ENCODE data around the gene ACAD11. TPM values are rescaled to one million over a fixed set of nuclear protein-coding genes. Genes with fewer than 3 reads are reported as not detected.
"Not testable (repeated sequence)": the region's sequence is repeated elsewhere in the genome, so short reads cannot be mapped to it uniquely, and the experiment has no call there.

Gene ACAD11
- total RNA-seq, 1 donor from 2014 or later: 18.9 TPM

DNA sequence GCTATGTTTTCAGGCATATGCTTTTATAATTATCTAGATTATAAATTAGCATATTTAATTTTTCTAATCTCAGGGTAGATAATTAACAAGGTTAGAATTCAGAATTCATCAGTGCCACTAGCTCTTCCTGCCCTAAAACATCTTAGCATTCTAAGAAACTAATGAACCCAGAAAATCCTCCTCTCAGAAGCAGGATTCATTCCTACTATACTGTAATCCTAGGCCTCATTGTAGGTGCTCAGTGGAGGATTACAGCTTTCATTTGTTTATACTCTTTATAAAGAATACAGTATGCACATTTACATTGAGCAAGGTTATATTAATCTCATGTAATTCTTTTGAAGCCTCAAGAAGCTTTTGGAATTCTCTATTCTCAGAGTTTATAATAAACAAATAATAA lies 20.9 kb downstream of the ACAD11 start:
- Mint-ChIP-seq H3K27ac (no peak overlapping the region), H3K4me1 (peaks cover 4% of the 10 kb centered on the region), H3K9me3 (no peaks in the 10 kb centered on the region), H3K4me3 (no peak overlapping the region), H3K36me3 (ENCODE audit: low read depth) (peaks cover 30% of the 10 kb centered on the region), H3K27me3 (no peaks in the 10 kb centered on the region)
- intact Hi-C loops (cut with micrococcal nuclease): no loop called here
- DNase-seq: no peak

DNA sequence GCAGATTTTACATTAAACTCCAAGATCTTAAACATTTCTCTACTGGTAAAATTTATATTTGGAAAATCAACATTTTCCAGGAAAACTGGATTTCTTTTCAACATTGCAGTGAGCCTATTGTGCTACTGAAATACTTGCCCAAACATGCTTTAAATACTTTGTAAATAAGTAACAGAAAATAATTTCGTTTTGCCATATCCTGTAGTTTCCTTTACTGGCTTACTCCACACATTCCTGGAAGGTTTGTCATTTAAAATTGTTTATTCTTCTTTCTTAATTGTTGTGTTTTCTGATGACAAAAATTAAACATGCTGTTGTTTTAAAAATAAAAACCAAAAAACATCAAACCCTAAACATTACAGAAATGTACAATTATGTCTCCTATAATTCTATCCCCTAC lies 22.0 kb downstream of the ACAD11 start:
- Mint-ChIP-seq H3K27me3 (no peaks in the 10 kb centered on the region), H3K4me3 (no peak overlapping the region), H3K9me3 (no peaks in the 10 kb centered on the region), H3K27ac (no peak overlapping the region), H3K36me3 (ENCODE audit: low read depth) (peaks cover 36% of the 10 kb centered on the region), H3K4me1 (no peaks in the 10 kb centered on the region)
- intact Hi-C loops (cut with micrococcal nuclease): no loop called here
- no peak for DNase-seq

DNA sequence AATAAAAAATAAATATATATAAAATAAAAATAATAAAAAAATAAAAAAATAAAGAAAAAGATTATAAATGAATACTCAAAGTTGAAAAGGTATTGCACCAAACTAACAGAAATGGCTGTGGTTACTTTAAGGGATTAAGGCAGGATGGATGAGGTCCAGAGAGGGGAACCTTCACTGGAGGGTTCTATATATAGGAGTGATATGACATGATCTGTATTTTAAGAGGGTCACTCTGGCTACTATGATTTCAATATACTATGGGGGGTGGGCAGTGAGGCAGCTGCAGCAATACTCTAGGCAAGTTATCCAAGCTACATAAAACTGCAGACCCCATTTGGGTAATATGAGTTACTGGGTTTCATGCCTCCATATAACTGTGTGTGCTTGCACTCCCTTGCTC lies 24.6 kb downstream of the ACAD11 start:
- no peak for DNase-seq
- intact Hi-C loops (cut with micrococcal nuclease): no loop called here
- H3K27me3 Mint-ChIP-seq: no peaks in the 10 kb centered on the region
- H3K27ac Mint-ChIP-seq: no peak overlapping the region
- no peaks in the 10 kb centered on the region for H3K9me3 Mint-ChIP-seq
- H3K4me3 Mint-ChIP-seq: no peak overlapping the region
- peaks cover 2% of the 10 kb centered on the region for H3K4me1 Mint-ChIP-seq
- peaks cover 31% of the 10 kb centered on the region for H3K36me3 Mint-ChIP-seq (ENCODE audit: low read depth)

DNA sequence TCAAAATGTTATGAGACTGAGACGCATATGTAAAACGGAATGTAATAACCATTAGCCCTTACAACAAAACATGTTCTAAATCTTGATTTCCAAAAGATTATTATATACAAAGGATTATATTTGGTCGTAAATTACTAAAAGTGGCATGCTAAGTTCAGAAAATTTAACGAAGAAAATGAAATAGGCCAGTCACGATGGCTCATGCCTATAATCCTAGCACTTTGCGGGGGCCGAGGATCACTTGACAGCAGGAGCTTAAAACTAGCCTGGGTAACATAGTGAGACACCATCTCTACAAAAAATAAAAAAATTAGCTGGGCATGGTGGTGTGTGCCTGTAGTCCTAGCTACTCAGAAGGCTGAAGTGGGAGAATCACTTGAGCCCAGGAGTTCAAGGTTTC lies 29.0 kb downstream of the ACAD11 start:
- peaks cover 4% of the 10 kb centered on the region for H3K4me1 Mint-ChIP-seq
- DNase-seq: no peak
- H3K27ac Mint-ChIP-seq: no peak overlapping the region
- H3K27me3 Mint-ChIP-seq: no peaks in the 10 kb centered on the region
- intact Hi-C loops (cut with micrococcal nuclease): no loop called here
- peaks cover 35% of the 10 kb centered on the region for H3K36me3 Mint-ChIP-seq (ENCODE audit: low read depth)
- no peaks in the 10 kb centered on the region for H3K9me3 Mint-ChIP-seq
- H3K4me3 Mint-ChIP-seq: no peak overlapping the region

DNA sequence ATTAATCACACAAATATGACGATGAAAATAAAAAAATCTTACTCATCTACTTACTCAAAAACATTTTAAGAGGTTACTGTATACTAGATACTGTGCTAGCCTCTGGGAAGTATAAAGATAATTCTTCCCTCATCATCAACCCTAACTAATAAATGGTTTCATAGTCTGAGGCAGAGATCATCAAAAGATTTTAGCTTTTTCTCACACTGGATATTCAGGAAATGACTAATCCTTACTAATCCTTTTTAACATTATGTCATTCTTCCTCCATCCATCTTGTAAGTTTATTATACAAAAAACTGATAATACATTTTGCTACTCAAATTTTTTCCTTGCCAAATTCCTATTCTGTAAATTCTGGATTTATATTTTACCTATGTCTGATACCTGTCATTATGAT lies 29.7 kb downstream of the ACAD11 start:
- H3K4me1 Mint-ChIP-seq: peaks cover 4% of the 10 kb centered on the region
- no peaks in the 10 kb centered on the region for H3K9me3 Mint-ChIP-seq

DNA sequence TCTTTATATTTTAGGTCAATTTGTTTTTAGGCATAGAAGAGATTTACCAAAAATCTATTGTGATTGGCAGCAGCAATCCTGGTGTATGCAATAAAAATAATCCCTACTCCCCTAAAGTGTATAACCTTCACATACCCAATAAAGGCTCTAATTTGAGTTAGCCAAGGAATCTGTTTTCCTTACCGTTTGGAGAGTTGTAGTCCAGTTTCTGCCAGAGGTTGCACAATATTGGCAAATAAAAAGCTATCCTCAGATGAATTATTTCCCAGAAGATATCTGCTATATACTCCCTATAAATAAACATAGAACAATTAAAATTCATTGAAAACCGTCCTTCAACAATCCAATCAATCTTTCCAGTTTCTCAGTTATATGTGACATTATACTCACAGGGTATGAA lies 31.5 kb downstream of the ACAD11 start:
- Mint-ChIP-seq H3K27me3 (no peaks in the 10 kb centered on the region), H3K4me3 (no peak overlapping the region), H3K36me3 (ENCODE audit: low read depth) (peaks cover 31% of the 10 kb centered on the region), H3K4me1 (peaks cover 4% of the 10 kb centered on the region), H3K9me3 (no peaks in the 10 kb centered on the region), H3K27ac (no peak overlapping the region)
- no peak for DNase-seq
- intact Hi-C loops (cut with micrococcal nuclease): no loop called here

More for the DNA sequence above, 29.7 kb downstream of the ACAD11 start:
- intact Hi-C loops (cut with micrococcal nuclease): no loop called here
- no peak overlapping the region for H3K4me3 Mint-ChIP-seq
- H3K27me3 Mint-ChIP-seq: no peaks in the 10 kb centered on the region
- no peak overlapping the region for H3K27ac Mint-ChIP-seq
- DNase-seq: no peak
- H3K36me3 Mint-ChIP-seq (ENCODE audit: low read depth): peaks cover 32% of the 10 kb centered on the region

DNA sequence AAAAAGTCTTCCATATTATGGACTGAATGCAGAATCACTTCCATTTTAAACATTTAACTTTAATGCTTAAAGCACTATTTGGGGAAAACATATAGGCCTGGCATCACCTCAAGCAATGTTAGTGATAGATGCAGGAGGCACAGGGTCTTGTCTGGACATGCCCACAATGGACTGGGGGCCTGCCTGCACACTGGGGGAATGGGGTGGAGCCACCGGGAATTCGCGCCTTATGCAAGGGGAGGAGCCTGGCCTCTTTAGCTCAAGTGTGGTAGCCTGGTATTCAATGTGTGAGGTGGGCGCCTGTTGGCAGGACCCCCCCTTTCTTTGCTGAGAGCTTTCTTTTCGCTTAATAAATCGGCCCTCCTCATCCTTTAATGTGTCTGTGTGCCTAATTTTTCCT lies 32.7 kb downstream of the ACAD11 start:
- H3K27ac Mint-ChIP-seq: no peak overlapping the region
- H3K9me3 Mint-ChIP-seq: no peaks in the 10 kb centered on the region
- H3K36me3 Mint-ChIP-seq (ENCODE audit: low read depth): peaks cover 27% of the 10 kb centered on the region
- DNase-seq: no peak
- intact Hi-C loops (cut with micrococcal nuclease): no loop called here
- no peaks in the 10 kb centered on the region for H3K27me3 Mint-ChIP-seq
- H3K4me1 Mint-ChIP-seq: peaks cover 4% of the 10 kb centered on the region
- no peak overlapping the region for H3K4me3 Mint-ChIP-seq

DNA sequence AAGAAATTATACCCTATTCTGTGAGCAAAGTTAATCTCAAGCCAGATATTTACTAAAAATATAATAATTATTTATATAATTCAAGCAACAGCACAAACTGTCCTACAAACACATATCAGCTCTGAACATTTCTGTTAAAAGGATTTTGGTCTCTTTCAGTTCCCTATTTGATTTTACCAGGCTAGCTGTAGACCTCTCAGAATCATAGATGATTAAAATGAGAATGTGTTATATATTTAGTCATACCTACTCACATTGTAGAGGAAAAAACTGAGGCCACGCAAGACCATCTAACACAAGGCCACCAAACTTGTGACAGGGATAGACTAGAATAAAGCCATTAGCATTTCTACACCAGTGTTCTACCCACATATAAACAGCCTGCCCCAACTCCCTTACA lies 34.0 kb downstream of the ACAD11 start:
- H3K4me3 Mint-ChIP-seq: no peak overlapping the region
- no peaks in the 10 kb centered on the region for H3K27me3 Mint-ChIP-seq
- no peaks in the 10 kb centered on the region for H3K9me3 Mint-ChIP-seq
- no peak for DNase-seq
- peaks cover 34% of the 10 kb centered on the region for H3K36me3 Mint-ChIP-seq (ENCODE audit: low read depth)
- H3K27ac Mint-ChIP-seq: no peak overlapping the region
- intact Hi-C loops (cut with micrococcal nuclease): no loop called here
- H3K4me1 Mint-ChIP-seq: peaks cover 4% of the 10 kb centered on the region

DNA sequence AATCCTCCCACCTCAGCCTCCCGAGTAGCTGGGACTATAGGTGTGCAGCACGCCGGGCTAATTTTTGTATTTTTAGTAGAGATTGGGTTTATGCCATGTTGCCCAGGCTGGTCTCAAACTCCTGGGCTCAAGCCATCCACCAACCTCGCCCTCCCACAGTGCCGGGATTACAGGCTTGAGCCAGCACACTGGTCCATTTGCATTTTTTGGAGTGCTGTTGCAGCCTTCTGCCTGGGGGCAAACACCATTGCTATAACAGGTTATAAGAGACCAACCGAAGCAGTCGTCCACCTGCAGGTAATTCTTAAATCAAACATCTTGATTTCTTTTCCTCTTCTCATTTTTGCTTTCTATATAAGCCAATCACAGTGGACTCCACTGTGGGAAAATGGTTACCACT lies 34.8 kb downstream of the ACAD11 start:
- no peak for DNase-seq
- no peaks in the 10 kb centered on the region for H3K9me3 Mint-ChIP-seq
- intact Hi-C loops (cut with micrococcal nuclease): no loop called here
- H3K27ac Mint-ChIP-seq: no peak overlapping the region
- H3K4me3 Mint-ChIP-seq: no peak overlapping the region
- H3K27me3 Mint-ChIP-seq: no peaks in the 10 kb centered on the region
- H3K36me3 Mint-ChIP-seq (ENCODE audit: low read depth): peaks cover 34% of the 10 kb centered on the region
- H3K4me1 Mint-ChIP-seq: peaks cover under 1% of the 10 kb centered on the region

DNA sequence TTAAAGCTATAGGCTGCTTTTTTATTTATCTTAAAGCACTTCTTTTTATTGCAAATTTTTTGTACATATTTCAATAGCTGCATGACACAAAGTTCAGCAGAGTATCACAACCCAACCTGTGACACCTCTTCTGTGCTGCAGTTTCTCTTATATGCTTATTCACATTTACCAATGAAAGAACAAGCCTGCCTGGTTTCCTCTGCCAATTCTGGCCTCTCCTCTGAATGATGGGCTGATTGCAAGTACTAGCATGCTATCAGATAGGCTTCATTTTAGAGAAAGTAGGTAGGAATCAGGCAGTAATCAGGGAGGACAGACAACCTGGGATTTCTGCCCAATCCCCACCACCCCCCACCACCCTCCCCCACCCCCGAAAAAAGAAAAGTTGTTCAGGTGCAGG lies 36.0 kb downstream of the ACAD11 start:
- Mint-ChIP-seq H3K4me1 (no peaks in the 10 kb centered on the region), H3K27ac (no peak overlapping the region), H3K9me3 (no peaks in the 10 kb centered on the region), H3K4me3 (no peak overlapping the region), H3K27me3 (no peaks in the 10 kb centered on the region), H3K36me3 (ENCODE audit: low read depth) (peaks cover 33% of the 10 kb centered on the region)
- no peak for DNase-seq
- intact Hi-C loops (cut with micrococcal nuclease): no loop called here

DNA sequence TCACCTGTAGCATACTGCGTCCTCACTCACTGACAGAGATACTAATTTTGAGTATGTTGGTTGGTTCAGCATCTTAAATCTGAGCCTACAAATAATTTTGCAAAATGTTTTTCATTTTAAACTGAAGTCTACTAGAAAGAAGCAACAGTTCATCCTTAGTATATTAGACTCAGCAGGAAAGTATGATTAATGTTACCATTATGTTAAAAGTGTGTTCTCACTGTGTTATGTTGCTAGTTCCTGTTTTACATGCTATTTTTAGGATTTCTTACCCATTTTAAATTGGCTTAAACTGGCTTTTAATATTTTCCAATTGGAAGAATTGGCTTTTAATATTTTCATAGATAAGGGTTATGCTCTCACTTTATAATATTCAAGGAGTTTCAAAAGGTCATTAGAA lies 36.8 kb downstream of the ACAD11 start:
- Mint-ChIP-seq H3K9me3 (no peaks in the 10 kb centered on the region), H3K4me1 (no peaks in the 10 kb centered on the region), H3K4me3 (no peak overlapping the region), H3K36me3 (ENCODE audit: low read depth) (peaks cover 32% of the 10 kb centered on the region), H3K27ac (no peak overlapping the region), H3K27me3 (no peaks in the 10 kb centered on the region)
- intact Hi-C loops (cut with micrococcal nuclease): no loop called here
- DNase-seq: no peak

DNA sequence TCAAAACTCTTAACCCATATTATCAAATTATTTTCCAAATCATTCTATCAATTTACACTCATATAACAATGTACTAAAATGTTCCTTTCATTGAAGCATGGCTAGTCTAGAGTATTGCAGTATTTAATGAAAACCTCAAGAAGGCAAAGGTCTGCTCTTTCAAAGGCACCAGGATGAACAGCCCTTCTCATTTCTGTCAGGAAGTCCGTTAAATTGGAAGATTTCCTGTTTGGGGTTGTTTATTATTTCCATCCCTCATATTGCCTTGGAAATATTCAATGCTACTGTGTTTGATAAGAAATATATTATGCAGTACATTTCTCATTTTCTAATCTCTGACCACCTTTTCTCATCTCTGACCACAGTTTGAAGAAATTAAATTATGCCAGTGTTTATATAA lies 37.5 kb downstream of the ACAD11 start:
- intact Hi-C loops (cut with micrococcal nuclease): no loop called here
- Mint-ChIP-seq H3K27me3 (no peaks in the 10 kb centered on the region), H3K27ac (no peak overlapping the region), H3K4me1 (no peaks in the 10 kb centered on the region), H3K9me3 (peaks cover 6% of the 10 kb centered on the region), H3K4me3 (no peak overlapping the region), H3K36me3 (ENCODE audit: low read depth) (peaks cover 35% of the 10 kb centered on the region)
- DNase-seq: no peak

DNA sequence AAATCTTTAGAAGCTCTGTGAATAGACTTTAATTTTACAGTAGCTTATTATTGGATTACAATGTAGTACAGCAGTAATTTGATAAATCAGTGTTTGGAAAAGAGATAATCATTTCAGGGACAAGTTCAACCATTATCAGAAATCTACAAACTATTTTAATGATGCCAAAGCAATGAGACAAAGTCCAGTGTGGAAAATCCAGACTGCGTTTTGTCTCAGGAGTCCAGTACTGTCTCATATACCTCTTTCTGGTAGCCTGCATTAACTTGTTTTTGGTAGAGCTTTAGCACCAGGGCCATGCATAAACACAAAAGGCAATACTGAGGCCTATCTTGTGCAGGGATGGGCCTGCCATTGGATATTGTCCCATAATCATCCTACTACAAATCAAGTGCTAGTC lies 42.8 kb downstream of the ACAD11 start:
- no peaks in the 10 kb centered on the region for H3K4me1 Mint-ChIP-seq
- H3K27ac Mint-ChIP-seq: no peak overlapping the region
- intact Hi-C loops (cut with micrococcal nuclease): no loop called here
- H3K27me3 Mint-ChIP-seq: no peaks in the 10 kb centered on the region
- DNase-seq: no peak
- H3K4me3 Mint-ChIP-seq: no peak overlapping the region
- H3K36me3 Mint-ChIP-seq (ENCODE audit: low read depth): peaks cover 45% of the 10 kb centered on the region
- H3K9me3 Mint-ChIP-seq: peaks cover 14% of the 10 kb centered on the region

DNA sequence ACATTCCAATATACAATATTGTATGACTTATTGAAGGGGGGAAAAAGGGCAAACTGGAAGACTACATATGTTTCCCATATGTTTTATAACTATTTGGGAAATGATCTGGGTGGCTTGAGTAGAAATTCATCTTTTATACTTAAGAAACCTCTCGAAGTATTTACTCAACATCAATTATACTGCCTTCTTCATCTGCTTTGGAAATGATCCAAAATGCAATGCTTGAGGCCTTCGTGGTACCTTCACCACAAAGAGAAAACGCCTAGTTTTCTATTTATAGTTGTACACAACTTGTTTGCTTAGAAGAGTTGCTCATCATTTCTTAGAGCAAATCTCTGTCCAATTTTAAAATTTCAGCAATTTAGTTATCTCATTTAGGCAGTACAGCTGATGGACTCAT lies 43.7 kb downstream of the ACAD11 start:
- no peaks in the 10 kb centered on the region for H3K27me3 Mint-ChIP-seq
- intact Hi-C loops (cut with micrococcal nuclease): no loop called here
- H3K27ac Mint-ChIP-seq: no peak overlapping the region
- no peak overlapping the region for H3K4me3 Mint-ChIP-seq
- no peak for DNase-seq
- H3K4me1 Mint-ChIP-seq: no peaks in the 10 kb centered on the region
- peaks cover 14% of the 10 kb centered on the region for H3K9me3 Mint-ChIP-seq
- peaks cover 43% of the 10 kb centered on the region for H3K36me3 Mint-ChIP-seq (ENCODE audit: low read depth)

DNA sequence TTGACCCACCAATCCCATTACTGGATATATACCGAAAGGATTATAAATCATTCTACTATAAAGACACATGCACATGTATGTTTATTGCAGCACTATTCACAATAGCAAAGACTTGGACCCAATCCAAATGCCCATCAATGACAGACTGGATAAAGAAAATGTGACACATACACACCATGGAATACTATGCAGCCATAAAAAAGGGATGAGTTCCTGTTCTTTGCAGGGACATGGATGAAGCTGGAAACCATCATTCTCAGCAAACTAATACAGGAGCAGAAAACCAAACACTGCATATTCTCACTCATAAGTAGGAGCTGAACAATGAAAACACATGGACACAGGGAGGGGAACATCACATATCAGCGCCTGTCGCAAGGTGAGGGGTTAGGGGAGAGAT lies 44.3 kb downstream of the ACAD11 start:
- H3K27ac Mint-ChIP-seq; DNase-seq; intact Hi-C loops (cut with micrococcal nuclease); H3K4me1 Mint-ChIP-seq; H3K27me3 Mint-ChIP-seq; H3K4me3 Mint-ChIP-seq: not testable (repeated sequence)
- Mint-ChIP-seq H3K36me3 (ENCODE audit: low read depth) (peaks cover 41% of the 10 kb centered on the region), H3K9me3 (peaks cover 14% of the 10 kb centered on the region)

All from activated CD4-positive, alpha-beta T cell treated with anti-CD3 and anti-CD28 coated beads, Interleukin-2, amount 10 ng/mL, durations not matched to agents 24 days and 14 days (primary cell).